K562 (cell line): ENCODE results near the gene RGS12. TPM values are rescaled to one million over a fixed set of nuclear protein-coding genes. Genes with fewer than 3 reads are reported as not detected.

Experiments
- CXXC5 ChIP-seq: fragments of 250-450 bp; sonication (Bioruptor Pico); IDR thresholded peaks from 2 replicates; pipeline ENCODE4 v1.8.0; 2022; ENCODE audit warnings: inconsistent platforms, mild to moderate bottlenecking, moderate library complexity
- NFYB ChIP-seq: IDR thresholded peaks from 2 replicates; pipeline ENCODE4 v1.6.1; 2011; ENCODE audit warnings: mild to moderate bottlenecking, moderate library complexity; ENCODE audit not compliant: insufficient read length; ENCODE audit errors: extremely low read depth
- RAD21 ChIP-seq, 2 experiments: fragments of 250-450 bp in 1 of 2; fragments of 450-650 bp in 1 of 2; sonication (Bioruptor Pico) in 1 of 2; formaldehyde crosslinking in 1 of 2; IDR thresholded peaks in 1 of 2; conservative IDR thresholded peaks in 1 of 2; 2 replicates each; pipeline versions ENCODE4 v1.4.0 to v1.8.0; 2020 to 2022; ENCODE audit warnings: mild to moderate bottlenecking in 2 of 2, moderate library complexity in 1 of 2
- ZBTB7A ChIP-seq: IDR thresholded peaks from 2 replicates; pipeline ENCODE4 v1.6.1; 2011; ENCODE audit warnings: low read depth, mild to moderate bottlenecking, low read length, moderate library complexity, borderline replicate concordance; ENCODE audit not compliant: control insufficient read depth
- ZFX ChIP-seq: sonication (generic); formaldehyde crosslinking; IDR thresholded peaks from 2 replicates; pipeline ENCODE4 v1.8.0; 2022; ENCODE audit warnings: mild to moderate bottlenecking, missing genetic modification reagents, moderate library complexity
- polyA plus RNA-seq, 8 experiments: library from polyadenylated mRNA; depleted of rRNA in 4 of 8; stranded (reverse) in 5 of 8; unstranded in 3 of 8; fragments of >200 nt; fragmentation: Nextera tagmentation in 2 of 8; fragmentation: Illumina TruSeq in 1 of 8; extraction: Ambion mirVana in 2 of 8; extraction: Trizol in 1 of 8; gene quantifications; 2 replicates each; pipeline versions ENCODE4 v1.2.1 to v1.2.3, GENCODE V29; 2011 to 2014; ENCODE audit warnings: inconsistent platforms in 1 of 8, missing spikeins in 1 of 8
- total RNA-seq, 7 experiments: library from RNA; depleted of rRNA in 6 of 7; stranded (reverse); fragments of >200 nt in 6 of 7; fragmentation: Illumina TruSeq in 2 of 7; extraction: Trizol in 2 of 7; gene quantifications; 2 replicates each; pipeline versions ENCODE4 v1.2.1 to v1.2.3, GENCODE V29; 2011 to 2021; ENCODE audit warnings: low replicate concordance in 1 of 7
- TF ChIP-seq, protein P1 (sequence below): sonication (generic); formaldehyde crosslinking; IDR thresholded peaks from 2 replicates; pipeline ENCODE4 v1.8.0; 2022; ENCODE audit warnings: mild to moderate bottlenecking, missing genetic modification reagents
- TF ChIP-seq, protein P2 (sequence below): fragments of 250-450 bp; sonication (Bioruptor Pico); IDR thresholded peaks from 2 replicates; pipeline ENCODE4 v1.4.0; 2020; ENCODE audit warnings: mild to moderate bottlenecking, moderate library complexity
- TF ChIP-seq, protein P3 (sequence below): fragments of 250-450 bp; sonication (Bioruptor Pico); IDR thresholded peaks from 2 replicates; pipeline ENCODE4 v1.4.0; 2020; ENCODE audit warnings: borderline replicate concordance
- TF ChIP-seq, protein P4 (sequence below), 2 experiments: IDR thresholded peaks; 2 replicates each; pipeline ENCODE4 v1.6.1; 2012; ENCODE audit warnings: improper control_type of control experiment in 2 of 2, low read depth in 2 of 2, low read length in 2 of 2, borderline replicate concordance in 1 of 2
- TF ChIP-seq, protein P5 (sequence below), 2 experiments: IDR thresholded peaks in 1 of 2; conservative IDR thresholded peaks in 1 of 2; 2 replicates each; pipeline ENCODE4 v1.6.1; 2016; ENCODE audit warnings: low read depth in 2 of 2, mild to moderate bottlenecking in 1 of 2, missing compliant biosample characterization in 1 of 2, missing genetic modification characterization in 1 of 2, moderate library complexity in 1 of 2

RGS12 gene
- total and polyA plus RNA-seq, 9 of the 15 experiments (the other 6 are each of a cell fraction or from before 2014, with no cell fraction given): 0.30 to 8.8 (median 5.5) TPM

DNA sequence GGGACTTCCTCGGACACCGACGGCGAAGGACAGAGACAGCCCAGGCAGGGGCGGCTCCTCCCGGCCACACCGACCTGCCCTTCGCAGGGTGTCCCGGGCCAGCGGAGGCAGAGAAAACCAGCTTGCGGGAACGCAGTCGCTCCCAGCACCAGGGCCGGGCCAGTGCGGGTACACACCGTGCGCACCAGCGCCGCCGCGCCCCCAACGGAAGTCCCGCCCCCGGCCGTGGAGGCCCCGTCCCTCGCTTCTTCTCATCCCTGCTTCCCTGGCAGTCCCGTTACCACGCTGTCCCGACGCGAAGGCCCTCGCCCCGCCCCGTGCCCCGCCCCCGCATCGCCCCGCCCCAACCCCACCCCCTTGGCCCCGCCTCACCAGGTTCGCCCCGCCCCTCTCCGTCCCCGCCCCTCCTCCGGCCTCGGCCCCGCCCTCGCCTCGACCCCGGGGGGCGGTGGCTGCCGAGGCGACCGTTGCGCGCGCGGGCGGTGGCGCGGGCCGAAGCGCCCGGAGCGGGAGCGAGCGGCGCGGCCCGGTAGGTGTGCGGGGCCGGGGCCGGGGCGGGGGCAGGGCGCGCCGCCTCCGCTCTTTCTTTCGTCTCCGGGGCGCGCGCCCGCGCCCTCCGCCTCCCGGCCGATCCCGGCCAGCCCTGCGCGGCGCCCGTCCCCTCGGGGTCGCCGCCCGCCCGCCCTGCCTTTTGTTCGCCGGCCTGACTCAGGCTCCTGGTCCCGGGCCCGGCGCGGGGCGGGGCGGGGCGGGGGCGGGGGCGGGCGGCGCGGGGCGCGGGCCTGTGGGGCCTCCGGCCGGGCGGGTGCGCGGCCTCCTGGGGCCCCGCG is at the start of gene RGS12 (continued):
- TF ChIP-seq, protein P1, sequence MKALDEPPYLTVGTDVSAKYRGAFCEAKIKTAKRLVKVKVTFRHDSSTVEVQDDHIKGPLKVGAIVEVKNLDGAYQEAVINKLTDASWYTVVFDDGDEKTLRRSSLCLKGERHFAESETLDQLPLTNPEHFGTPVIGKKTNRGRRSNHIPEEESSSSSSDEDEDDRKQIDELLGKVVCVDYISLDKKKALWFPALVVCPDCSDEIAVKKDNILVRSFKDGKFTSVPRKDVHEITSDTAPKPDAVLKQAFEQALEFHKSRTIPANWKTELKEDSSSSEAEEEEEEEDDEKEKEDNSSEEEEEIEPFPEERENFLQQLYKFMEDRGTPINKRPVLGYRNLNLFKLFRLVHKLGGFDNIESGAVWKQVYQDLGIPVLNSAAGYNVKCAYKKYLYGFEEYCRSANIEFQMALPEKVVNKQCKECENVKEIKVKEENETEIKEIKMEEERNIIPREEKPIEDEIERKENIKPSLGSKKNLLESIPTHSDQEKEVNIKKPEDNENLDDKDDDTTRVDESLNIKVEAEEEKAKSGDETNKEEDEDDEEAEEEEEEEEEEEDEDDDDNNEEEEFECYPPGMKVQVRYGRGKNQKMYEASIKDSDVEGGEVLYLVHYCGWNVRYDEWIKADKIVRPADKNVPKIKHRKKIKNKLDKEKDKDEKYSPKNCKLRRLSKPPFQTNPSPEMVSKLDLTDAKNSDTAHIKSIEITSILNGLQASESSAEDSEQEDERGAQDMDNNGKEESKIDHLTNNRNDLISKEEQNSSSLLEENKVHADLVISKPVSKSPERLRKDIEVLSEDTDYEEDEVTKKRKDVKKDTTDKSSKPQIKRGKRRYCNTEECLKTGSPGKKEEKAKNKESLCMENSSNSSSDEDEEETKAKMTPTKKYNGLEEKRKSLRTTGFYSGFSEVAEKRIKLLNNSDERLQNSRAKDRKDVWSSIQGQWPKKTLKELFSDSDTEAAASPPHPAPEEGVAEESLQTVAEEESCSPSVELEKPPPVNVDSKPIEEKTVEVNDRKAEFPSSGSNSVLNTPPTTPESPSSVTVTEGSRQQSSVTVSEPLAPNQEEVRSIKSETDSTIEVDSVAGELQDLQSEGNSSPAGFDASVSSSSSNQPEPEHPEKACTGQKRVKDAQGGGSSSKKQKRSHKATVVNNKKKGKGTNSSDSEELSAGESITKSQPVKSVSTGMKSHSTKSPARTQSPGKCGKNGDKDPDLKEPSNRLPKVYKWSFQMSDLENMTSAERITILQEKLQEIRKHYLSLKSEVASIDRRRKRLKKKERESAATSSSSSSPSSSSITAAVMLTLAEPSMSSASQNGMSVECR (CRISPR knock-in tag): peak; percentile 88; the same call in 1 of the 2 replicates
- TF ChIP-seq CXXC5 (CRISPR knock-in tag) (peak; percentile 64; the same call in 1 of the 2 replicates), RAD21 (CRISPR knock-in tag; conservative IDR thresholded peaks at IDR 0.05 in 1 of 2, IDR thresholded peaks at IDR 0.05 in 1 of 2) (no peak), NFYB (no peak), ZBTB7A (peak; percentile 73; the same call in 1 of the 2 replicates), ZFX (peak; percentile 63)
- TF ChIP-seq, protein P2, sequence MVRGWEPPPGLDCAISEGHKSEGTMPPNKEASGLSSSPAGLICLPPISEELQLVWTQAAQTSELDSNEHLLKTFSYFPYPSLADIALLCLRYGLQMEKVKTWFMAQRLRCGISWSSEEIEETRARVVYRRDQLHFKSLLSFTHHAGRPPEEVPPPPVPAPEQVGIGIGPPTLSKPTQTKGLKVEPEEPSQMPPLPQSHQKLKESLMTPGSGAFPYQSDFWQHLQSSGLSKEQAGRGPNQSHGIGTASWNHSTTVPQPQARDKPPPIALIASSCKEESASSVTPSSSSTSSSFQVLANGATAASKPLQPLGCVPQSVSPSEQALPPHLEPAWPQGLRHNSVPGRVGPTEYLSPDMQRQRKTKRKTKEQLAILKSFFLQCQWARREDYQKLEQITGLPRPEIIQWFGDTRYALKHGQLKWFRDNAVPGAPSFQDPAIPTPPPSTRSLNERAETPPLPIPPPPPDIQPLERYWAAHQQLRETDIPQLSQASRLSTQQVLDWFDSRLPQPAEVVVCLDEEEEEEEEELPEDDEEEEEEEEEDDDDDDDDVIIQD (CRISPR knock-in tag): 0 out of 2 replicates have a peak, but pooled peaks have one; percentile 25
- TF ChIP-seq, protein P3, sequence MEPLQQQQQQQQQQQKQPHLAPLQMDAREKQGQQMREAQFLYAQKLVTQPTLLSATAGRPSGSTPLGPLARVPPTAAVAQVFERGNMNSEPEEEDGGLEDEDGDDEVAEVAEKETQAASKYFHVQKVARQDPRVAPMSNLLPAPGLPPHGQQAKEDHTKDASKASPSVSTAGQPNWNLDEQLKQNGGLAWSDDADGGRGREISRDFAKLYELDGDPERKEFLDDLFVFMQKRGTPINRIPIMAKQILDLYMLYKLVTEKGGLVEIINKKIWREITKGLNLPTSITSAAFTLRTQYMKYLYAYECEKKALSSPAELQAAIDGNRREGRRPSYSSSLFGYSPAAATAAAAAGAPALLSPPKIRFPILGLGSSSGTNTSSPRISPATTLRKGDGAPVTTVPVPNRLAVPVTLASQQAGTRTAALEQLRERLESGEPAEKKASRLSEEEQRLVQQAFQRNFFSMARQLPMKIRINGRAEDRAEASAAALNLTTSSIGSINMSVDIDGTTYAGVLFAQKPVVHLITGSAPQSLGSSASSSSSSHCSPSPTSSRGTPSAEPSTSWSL (CRISPR knock-in tag): peak; percentile 89; the same call in 1 of the 2 replicates
- TF ChIP-seq, protein P4, sequence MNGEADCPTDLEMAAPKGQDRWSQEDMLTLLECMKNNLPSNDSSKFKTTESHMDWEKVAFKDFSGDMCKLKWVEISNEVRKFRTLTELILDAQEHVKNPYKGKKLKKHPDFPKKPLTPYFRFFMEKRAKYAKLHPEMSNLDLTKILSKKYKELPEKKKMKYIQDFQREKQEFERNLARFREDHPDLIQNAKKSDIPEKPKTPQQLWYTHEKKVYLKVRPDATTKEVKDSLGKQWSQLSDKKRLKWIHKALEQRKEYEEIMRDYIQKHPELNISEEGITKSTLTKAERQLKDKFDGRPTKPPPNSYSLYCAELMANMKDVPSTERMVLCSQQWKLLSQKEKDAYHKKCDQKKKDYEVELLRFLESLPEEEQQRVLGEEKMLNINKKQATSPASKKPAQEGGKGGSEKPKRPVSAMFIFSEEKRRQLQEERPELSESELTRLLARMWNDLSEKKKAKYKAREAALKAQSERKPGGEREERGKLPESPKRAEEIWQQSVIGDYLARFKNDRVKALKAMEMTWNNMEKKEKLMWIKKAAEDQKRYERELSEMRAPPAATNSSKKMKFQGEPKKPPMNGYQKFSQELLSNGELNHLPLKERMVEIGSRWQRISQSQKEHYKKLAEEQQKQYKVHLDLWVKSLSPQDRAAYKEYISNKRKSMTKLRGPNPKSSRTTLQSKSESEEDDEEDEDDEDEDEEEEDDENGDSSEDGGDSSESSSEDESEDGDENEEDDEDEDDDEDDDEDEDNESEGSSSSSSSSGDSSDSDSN (IDR thresholded peaks at IDR 0.05; ENCODE audit: borderline replicate concordance in 1 of 2, low read depth in 2 of 2, low read length in 2 of 2): peak in 1 of 2 experiments; percentile 29; a peak in 1 of 4 replicates
- TF ChIP-seq, protein P5, sequence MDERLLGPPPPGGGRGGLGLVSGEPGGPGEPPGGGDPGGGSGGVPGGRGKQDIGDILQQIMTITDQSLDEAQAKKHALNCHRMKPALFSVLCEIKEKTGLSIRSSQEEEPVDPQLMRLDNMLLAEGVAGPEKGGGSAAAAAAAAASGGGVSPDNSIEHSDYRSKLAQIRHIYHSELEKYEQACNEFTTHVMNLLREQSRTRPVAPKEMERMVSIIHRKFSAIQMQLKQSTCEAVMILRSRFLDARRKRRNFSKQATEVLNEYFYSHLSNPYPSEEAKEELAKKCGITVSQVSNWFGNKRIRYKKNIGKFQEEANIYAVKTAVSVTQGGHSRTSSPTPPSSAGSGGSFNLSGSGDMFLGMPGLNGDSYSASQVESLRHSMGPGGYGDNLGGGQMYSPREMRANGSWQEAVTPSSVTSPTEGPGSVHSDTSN (CRISPR knock-in tag; IDR thresholded peaks at IDR 0.05; ENCODE audit: low read depth): no peak
- TF ChIP-seq, protein P5 (tag; conservative IDR thresholded peaks at IDR 0.05; ENCODE audit: low read depth): no peak
